Calu3 (cell line): ENCODE data around the gene STAT3. TPM values are rescaled to one million over a fixed set of nuclear protein-coding genes. Genes with fewer than 3 reads are reported as not detected.
"Not testable (repeated sequence)": the region's sequence is repeated elsewhere in the genome, so short reads cannot be mapped to it uniquely, and the experiment has no call there.

Source experiments
- BruUV-seq: library from RNA; stranded (reverse); fragments of 400-500 nt; replicated peaks from 2 replicates; lab custom pipeline; 2021; lab: Mats Ljungman, UMichigan
- CTCF ChIA-PET: fragments of 300-600 bp; sonication (Branson Sonifier 250); formaldehyde crosslinking; loops from one replicate; lab custom pipeline; 2022; ENCODE audit warnings: antibody characterized with exemption; lab: Charles Lee
- DNase-seq: peaks from one replicate; pipeline ENCODE4 v3.0.0; 2022
- H3K27ac Mint-ChIP-seq: one replicate; pipeline ENCODE4 v1.8.0; 2022; ENCODE audit warnings: mixed read lengths; ENCODE audit not compliant: unreplicated experiment
- H3K27me3 Mint-ChIP-seq: one replicate; pipeline ENCODE4 v1.8.0; 2022; ENCODE audit warnings: mixed read lengths; ENCODE audit not compliant: unreplicated experiment
- H3K36me3 Mint-ChIP-seq: one replicate; pipeline ENCODE4 v1.8.0; 2022; ENCODE audit warnings: mild to moderate bottlenecking, moderate library complexity, mixed read lengths; ENCODE audit not compliant: insufficient read depth, unreplicated experiment
- H3K4me1 Mint-ChIP-seq: one replicate; pipeline ENCODE4 v1.8.0; 2022; ENCODE audit warnings: mild to moderate bottlenecking, low read depth, mixed read lengths; ENCODE audit not compliant: unreplicated experiment
- H3K4me3 Mint-ChIP-seq: one replicate; pipeline ENCODE4 v1.8.0; 2022; ENCODE audit warnings: mild to moderate bottlenecking, low read depth, moderate library complexity, mixed read lengths; ENCODE audit not compliant: unreplicated experiment
- H3K9me3 Mint-ChIP-seq: one replicate; pipeline ENCODE4 v1.8.0; 2022; ENCODE audit warnings: low read depth, mixed read lengths; ENCODE audit not compliant: unreplicated experiment
- CTCF ChIP-seq: fragments of 200-600 bp; IDR thresholded peaks from one replicate; pipeline ENCODE4 v1.8.0; 2022; ENCODE audit warnings: antibody characterized with exemption; ENCODE audit not compliant: unreplicated experiment
- intact Hi-C: fragments of 100-400 bp; cut with micrococcal nuclease; formaldehyde crosslinking; loops from one replicate; pipeline ENCODE4 v1.10.0; 2022; ENCODE audit not compliant: unreplicated experiment
- total RNA-seq: library from RNA; stranded (reverse); gene quantifications from 2 replicates; pipeline ENCODE4 v1.2.3, GENCODE V29; 2022

The STAT3 gene
- total RNA-seq, 1 experiment from 2014 or later: 183 TPM

GRCh38 chr17:42373896-42374295 is 14.3 kb downstream of the STAT3 start:
- Mint-ChIP-seq H3K27ac (no peak overlapping the region), H3K4me1 (peaks cover 12% of the 10 kb centered on the region), H3K36me3 (peaks cover 21% of the 10 kb centered on the region), H3K27me3 (no peaks in the 10 kb centered on the region), H3K9me3 (no peaks in the 10 kb centered on the region), H3K4me3 (no peak overlapping the region)
- no TSS peak for BruUV-seq
- no peak for DNase-seq
- no peak for TF ChIP-seq CTCF
- intact Hi-C loops: no loop called here
- CTCF ChIA-PET: no interaction called here

- no peaks in the 10 kb centered on the region for H3K9me3 Mint-ChIP-seq
- peaks cover 13% of the 10 kb centered on the region for H3K36me3 Mint-ChIP-seq
- CTCF ChIA-PET: interaction anchor here (0.6 kb wide), 1 partner anchor 54 kb away, joined by 3 read pairs; no protein-coding TSS in a partner anchor
- no peaks in the 10 kb centered on the region for H3K27me3 Mint-ChIP-seq
- no peak overlapping the region for H3K27ac Mint-ChIP-seq
- no TSS peak for BruUV-seq
- TF ChIP-seq CTCF: no peak
- intact Hi-C loops: no loop called here
- no peak for DNase-seq
- peaks cover 7% of the 10 kb centered on the region for H3K4me1 Mint-ChIP-seq
- H3K4me3 Mint-ChIP-seq: no peak overlapping the region
Measured at GRCh38 chr17:42372142-42372541, 16.1 kb downstream of the STAT3 start.

DNA sequence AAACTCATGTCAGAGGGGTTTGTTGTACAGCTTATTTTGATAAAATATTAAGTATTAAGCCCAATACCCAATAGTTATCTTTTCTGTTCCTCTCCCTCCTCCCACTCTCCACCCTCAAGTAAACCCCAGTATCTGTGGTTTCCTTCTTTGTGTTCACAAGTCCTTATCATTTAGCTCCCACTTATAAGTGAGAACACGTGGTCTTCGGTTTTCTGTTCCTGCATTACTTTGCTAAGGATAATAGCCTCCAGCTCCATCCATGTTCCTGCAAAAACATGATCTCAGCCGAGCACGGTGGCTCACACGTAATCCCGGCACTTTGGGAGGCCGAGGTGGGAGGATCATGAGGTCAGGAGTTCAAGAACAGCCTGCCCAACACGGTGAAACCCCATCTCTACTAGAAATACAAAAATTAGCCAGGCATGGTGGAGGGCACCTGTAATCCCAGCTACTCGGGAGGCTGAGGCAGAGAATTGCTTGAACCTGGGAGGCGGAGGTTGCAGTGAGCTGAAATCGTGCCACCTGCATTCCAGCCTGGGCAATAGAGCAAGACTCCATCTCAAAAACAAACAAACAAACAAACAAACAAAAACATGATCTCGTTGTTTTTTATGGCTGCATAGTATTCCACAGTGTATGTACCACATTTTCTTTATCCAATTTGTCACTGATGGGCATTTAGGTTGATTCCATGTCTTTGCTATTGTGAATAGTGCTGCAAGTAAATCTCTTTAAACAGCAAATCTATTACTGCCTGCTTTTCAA is 19.3 kb downstream of the STAT3 start:
- peaks cover 11% of the 10 kb centered on the region for H3K4me1 Mint-ChIP-seq
- intact Hi-C loops, H3K27me3 Mint-ChIP-seq, H3K9me3 Mint-ChIP-seq, H3K4me3 Mint-ChIP-seq, BruUV-seq, H3K27ac Mint-ChIP-seq, DNase-seq: not testable (repeated sequence)
- H3K36me3 Mint-ChIP-seq: peaks cover 13% of the 10 kb centered on the region
- CTCF ChIA-PET: interaction anchor here (0.7 to 1.1 kb wide), 3 partner anchors 10 to 24 kb away, joined by 3 to 4 read pairs (median 3); no protein-coding TSS in a partner anchor

GRCh38 chr17:42368310-42368709 is 19.9 kb downstream of the STAT3 start:
- BruUV-seq, H3K9me3 Mint-ChIP-seq, H3K4me3 Mint-ChIP-seq, H3K27ac Mint-ChIP-seq, intact Hi-C loops, H3K27me3 Mint-ChIP-seq, DNase-seq: not testable (repeated sequence)
- CTCF ChIA-PET: interaction anchor here (0.7 kb wide), 1 partner anchor 11 kb away, joined by 3 read pairs; no protein-coding TSS in a partner anchor
- Mint-ChIP-seq H3K4me1 (peaks cover 18% of the 10 kb centered on the region), H3K36me3 (peaks cover 13% of the 10 kb centered on the region)

- BruUV-seq, intact Hi-C loops, DNase-seq, H3K36me3 Mint-ChIP-seq, H3K27ac Mint-ChIP-seq, H3K9me3 Mint-ChIP-seq, H3K4me3 Mint-ChIP-seq, H3K27me3 Mint-ChIP-seq: not testable (repeated sequence)
- H3K4me1 Mint-ChIP-seq: peaks cover 37% of the 10 kb centered on the region
- CTCF ChIA-PET: interaction anchor here (0.6 to 1.2 kb wide), 4 partner anchors 10 to 436 kb away, joined by 3 to 8 read pairs (median 4); partner anchors contain the start of gene ODAD4
Measured at GRCh38 chr17:42366176-42367023, 21.8 kb downstream of the STAT3 start.
